B cell (primary cell): Measurements from ENCODE around the gene TBXT.

Experiments
- EZH2 ChIP-seq: IDR thresholded peaks from 2 replicates; pipeline ENCODE4 v1.6.1; 2012; ENCODE audit warnings: borderline replicate concordance, low read depth, mild to moderate bottlenecking, moderate library complexity, low read length; ENCODE audit not compliant: insufficient read depth, poor library complexity, severe bottlenecking
- TF ChIP-seq, protein P1 (sequence below): fragments of 200-600 bp; IDR thresholded peaks from one replicate; pipeline ENCODE4 v1.8.0; 2022; ENCODE audit warnings: antibody characterized with exemption, mild to moderate bottlenecking

DNA sequence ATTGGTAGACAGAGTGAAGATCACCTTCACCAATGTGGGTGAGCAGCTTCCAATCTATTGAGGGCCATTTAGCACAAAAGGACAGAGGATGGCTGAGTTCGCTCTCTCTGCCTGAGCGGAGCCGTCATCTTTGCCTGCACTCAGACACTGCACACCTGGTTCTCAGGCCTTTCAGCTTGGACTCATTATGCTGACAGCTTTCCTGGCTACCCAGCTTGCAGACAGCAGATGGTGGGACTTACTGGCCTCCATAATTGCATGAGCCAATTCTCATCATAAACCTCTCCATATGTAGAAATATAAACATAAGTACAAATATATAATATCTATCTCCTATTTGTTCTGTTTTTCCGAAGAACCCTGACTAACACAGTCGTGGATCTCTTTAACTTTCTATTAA, 13.7 kb downstream of the TBXT start:
- TF ChIP-seq, protein P1, sequence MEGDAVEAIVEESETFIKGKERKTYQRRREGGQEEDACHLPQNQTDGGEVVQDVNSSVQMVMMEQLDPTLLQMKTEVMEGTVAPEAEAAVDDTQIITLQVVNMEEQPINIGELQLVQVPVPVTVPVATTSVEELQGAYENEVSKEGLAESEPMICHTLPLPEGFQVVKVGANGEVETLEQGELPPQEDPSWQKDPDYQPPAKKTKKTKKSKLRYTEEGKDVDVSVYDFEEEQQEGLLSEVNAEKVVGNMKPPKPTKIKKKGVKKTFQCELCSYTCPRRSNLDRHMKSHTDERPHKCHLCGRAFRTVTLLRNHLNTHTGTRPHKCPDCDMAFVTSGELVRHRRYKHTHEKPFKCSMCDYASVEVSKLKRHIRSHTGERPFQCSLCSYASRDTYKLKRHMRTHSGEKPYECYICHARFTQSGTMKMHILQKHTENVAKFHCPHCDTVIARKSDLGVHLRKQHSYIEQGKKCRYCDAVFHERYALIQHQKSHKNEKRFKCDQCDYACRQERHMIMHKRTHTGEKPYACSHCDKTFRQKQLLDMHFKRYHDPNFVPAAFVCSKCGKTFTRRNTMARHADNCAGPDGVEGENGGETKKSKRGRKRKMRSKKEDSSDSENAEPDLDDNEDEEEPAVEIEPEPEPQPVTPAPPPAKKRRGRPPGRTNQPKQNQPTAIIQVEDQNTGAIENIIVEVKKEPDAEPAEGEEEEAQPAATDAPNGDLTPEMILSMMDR, result no peak
- TF ChIP-seq EZH2, result no peak
